DOHH2 (cell line): ENCODE measurements around the gene JOSD1.

Source experiments
- H3F3A ChIP-seq: fragments of 200-600 bp; sonication (generic), shearing (Covaris generic); 2 replicates; pipeline ENCODE4 v1.6.0; 2016; ENCODE audit warnings: antibody characterized with exemption, mild to moderate bottlenecking; ENCODE audit not compliant: control insufficient read depth, insufficient read depth
- H3K27ac ChIP-seq: fragments of 200-600 bp; sonication (generic); 2 replicates; pipeline ENCODE4 v1.5.1; 2014; ENCODE audit warnings: low read depth, mild to moderate bottlenecking, low read length, moderate library complexity
- H3K27me3 ChIP-seq: fragments of 200-600 bp; sonication (generic); 2 replicates; pipeline ENCODE4 v1.6.1; 2014; ENCODE audit warnings: mild to moderate bottlenecking, low read length, mixed read lengths; ENCODE audit not compliant: control insufficient read depth
- H3K36me3 ChIP-seq: fragments of 200-600 bp; sonication (generic); 2 replicates; pipeline ENCODE4 v1.6.1; 2014; ENCODE audit warnings: mild to moderate bottlenecking, low read length, moderate library complexity, mixed read lengths; ENCODE audit not compliant: control insufficient read depth
- H3K4me1 ChIP-seq: fragments of 200-600 bp; sonication (generic); 2 replicates; pipeline ENCODE4 v1.6.1; 2014; ENCODE audit warnings: mild to moderate bottlenecking, low read length, mixed read lengths; ENCODE audit not compliant: control insufficient read depth
- H3K4me2 ChIP-seq: fragments of 200-600 bp; sonication (generic); 2 replicates; pipeline ENCODE4 v1.6.0; 2014; ENCODE audit warnings: mild to moderate bottlenecking, low read length, moderate library complexity
- H3K4me3 ChIP-seq: fragments of 200-600 bp; sonication (generic); 2 replicates; pipeline ENCODE4 v1.5.1; 2014; ENCODE audit warnings: mild to moderate bottlenecking, low read length, mixed read lengths
- H3K79me2 ChIP-seq: fragments of 200-600 bp; sonication (generic); 2 replicates; pipeline ENCODE4 v1.6.1; 2014; ENCODE audit warnings: mild to moderate bottlenecking, low read length, mixed read lengths; ENCODE audit not compliant: control insufficient read depth
- H3K9me2 ChIP-seq: fragments of 200-600 bp; sonication (generic); replicated peaks from 2 replicates; pipeline ENCODE4 v1.6.1; 2014; ENCODE audit warnings: mild to moderate bottlenecking, low read length, mixed read lengths; ENCODE audit not compliant: control insufficient read depth
- H3K9me3 ChIP-seq: fragments of 200-600 bp; sonication (generic); 2 replicates; pipeline ENCODE4 v1.6.1; 2014; ENCODE audit warnings: antibody characterized with exemption, low read length, mixed read lengths; ENCODE audit not compliant: control insufficient read depth, insufficient read depth
- H4K20me1 ChIP-seq: fragments of 200-600 bp; sonication (generic); 2 replicates; pipeline ENCODE4 v1.6.0; 2014; ENCODE audit warnings: low read depth, mild to moderate bottlenecking, antibody characterized with exemption, low read length, moderate library complexity; ENCODE audit not compliant: control insufficient read depth, insufficient read depth
- EZH2phosphoT487 ChIP-seq: fragments of 200-600 bp; sonication (generic); IDR thresholded peaks from 2 replicates; pipeline ENCODE4 v1.6.1; 2017; ENCODE audit warnings: borderline replicate concordance, mild to moderate bottlenecking, antibody characterized with exemption, low read length, moderate library complexity, mixed read lengths
- TF ChIP-seq, protein P1 (sequence below): fragments of 200-600 bp; sonication (generic); IDR thresholded peaks from one replicate; pipeline ENCODE4 v1.5.1; 2014; ENCODE audit warnings: antibody characterized with exemption, mild to moderate bottlenecking, low read depth, low read length; ENCODE audit not compliant: poor library complexity, severe bottlenecking

The JOSD1 gene

DNA sequence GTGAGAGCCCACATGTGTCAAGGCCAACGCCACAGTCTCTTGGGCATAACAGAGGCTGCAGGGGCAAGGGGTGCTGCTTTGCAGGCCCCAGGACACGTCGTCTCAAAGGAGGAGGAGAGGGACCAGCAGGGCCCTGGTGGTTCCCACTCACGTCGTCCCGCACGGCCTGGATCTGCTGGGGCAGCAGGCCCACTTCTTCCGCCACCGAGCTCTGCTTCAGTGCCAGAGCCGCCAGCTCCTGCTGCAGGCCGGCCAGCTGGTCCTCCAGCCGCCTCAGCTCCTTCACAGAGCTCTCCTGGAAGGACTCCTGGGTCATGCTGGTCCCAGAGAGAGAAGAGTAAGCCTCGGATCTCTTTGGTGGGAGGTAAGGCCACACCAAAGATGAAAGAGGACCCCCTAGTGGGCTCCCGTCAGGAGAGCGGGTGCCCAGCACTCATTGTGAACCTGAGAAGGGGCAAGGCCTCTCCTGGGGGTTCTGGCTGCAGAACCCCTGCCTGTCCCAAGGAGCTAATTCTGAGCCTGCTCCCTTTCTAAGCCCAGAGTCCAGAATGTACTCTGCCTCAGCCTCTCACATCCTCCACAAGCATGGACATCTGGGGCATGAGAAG lies 39.5 kb upstream of the JOSD1 start:
- no peaks in the 10 kb centered on the region for H3F3A ChIP-seq
- H3K9me3 ChIP-seq: no peaks in the 10 kb centered on the region
- H4K20me1 ChIP-seq: no peaks in the 10 kb centered on the region
- H3K9me2 ChIP-seq: no peaks in the 10 kb centered on the region
- no peak overlapping the region for H3K27ac ChIP-seq
- TF ChIP-seq EZH2phosphoT487: no peak
- TF ChIP-seq, protein P1, sequence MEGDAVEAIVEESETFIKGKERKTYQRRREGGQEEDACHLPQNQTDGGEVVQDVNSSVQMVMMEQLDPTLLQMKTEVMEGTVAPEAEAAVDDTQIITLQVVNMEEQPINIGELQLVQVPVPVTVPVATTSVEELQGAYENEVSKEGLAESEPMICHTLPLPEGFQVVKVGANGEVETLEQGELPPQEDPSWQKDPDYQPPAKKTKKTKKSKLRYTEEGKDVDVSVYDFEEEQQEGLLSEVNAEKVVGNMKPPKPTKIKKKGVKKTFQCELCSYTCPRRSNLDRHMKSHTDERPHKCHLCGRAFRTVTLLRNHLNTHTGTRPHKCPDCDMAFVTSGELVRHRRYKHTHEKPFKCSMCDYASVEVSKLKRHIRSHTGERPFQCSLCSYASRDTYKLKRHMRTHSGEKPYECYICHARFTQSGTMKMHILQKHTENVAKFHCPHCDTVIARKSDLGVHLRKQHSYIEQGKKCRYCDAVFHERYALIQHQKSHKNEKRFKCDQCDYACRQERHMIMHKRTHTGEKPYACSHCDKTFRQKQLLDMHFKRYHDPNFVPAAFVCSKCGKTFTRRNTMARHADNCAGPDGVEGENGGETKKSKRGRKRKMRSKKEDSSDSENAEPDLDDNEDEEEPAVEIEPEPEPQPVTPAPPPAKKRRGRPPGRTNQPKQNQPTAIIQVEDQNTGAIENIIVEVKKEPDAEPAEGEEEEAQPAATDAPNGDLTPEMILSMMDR: no peak
- H3K79me2 ChIP-seq: no peaks in the 10 kb centered on the region
- no peak overlapping the region for H3K4me3 ChIP-seq
- H3K4me1 ChIP-seq: no peaks in the 10 kb centered on the region
- peaks cover 95% of the 10 kb centered on the region for H3K36me3 ChIP-seq
- H3K27me3 ChIP-seq: no peaks in the 10 kb centered on the region
- H3K4me2 ChIP-seq: no peak overlapping the region

DNA sequence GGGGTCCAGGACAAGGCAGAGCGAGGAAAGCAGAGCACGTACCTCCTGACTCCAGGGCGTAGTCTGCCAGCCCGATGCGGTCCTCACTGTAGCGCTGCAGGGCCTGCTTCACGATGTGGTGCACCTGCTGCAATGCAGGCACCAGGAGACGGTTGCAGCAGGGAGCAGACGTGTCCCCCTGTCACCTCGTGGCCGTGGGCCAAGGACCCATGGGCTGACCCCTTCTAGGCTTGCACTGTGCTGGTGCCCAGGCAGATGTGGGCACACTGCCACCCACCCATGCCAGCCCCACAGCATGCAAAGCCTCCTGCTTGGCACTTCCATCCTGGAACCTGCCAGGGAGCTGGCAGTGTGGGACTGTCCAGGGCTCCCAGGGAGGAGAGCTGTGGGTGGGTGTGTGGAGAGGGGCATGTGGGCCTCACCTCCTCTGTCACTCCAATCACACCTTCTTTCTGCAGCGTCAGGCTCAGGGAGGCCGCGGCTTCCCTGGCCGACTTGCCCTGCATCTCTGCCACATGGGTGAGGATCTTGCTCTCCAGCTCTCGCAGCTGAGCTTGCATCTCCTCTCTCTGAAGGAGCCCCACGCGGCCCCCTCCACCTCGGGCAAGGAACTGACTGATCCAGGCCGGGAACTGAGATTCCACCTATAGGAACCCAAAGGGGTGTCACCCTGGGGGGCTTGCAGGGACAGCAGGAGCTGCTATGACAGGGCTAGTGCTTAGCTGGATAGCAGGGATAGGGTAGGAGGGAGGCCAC lies 38.7 kb upstream of the JOSD1 start:
- H4K20me1 ChIP-seq: no peaks in the 10 kb centered on the region

DNA sequence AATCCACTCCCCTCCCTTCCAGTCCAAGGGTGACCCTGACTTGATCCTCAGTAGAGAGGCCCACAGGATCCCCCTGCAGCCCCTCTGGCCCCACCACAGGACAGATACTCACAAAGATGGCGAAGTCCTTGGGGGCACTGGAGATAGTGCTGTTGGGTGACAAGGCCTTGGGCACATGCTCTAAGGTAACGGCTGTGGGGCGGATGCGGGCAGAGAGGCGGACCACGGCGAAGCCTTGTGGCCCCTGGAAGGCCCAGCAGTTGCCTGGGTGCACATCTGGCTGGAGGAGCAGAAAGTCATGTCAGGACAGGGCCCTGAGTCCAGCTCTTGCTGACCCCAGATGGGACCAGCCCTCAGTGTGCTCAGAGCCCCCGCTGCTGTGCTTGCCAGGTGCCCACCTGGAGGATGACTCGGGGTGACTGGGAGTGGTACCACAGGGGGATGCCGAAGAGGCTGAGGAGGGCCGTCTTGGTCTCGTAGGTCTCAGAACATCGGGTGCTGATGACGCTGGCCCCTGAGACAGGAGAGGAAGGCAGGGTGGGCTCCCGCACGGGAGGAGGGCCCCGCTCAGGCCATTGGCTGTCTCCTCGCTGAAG lies 37.8 kb upstream of the JOSD1 start:
- TF ChIP-seq EZH2phosphoT487: no peak
- TF ChIP-seq, protein P1: no peak
- Histone ChIP-seq H3K9me2 (no peaks in the 10 kb centered on the region), H3K27ac (no peak overlapping the region), H3K79me2 (no peaks in the 10 kb centered on the region), H3K4me1 (no peaks in the 10 kb centered on the region), H3K9me3 (no peaks in the 10 kb centered on the region), H3K36me3 (peaks cover 98% of the 10 kb centered on the region), H4K20me1 (no peaks in the 10 kb centered on the region), H3K4me3 (no peak overlapping the region), H3K27me3 (no peaks in the 10 kb centered on the region), H3K4me2 (no peak overlapping the region), H3F3A (no peaks in the 10 kb centered on the region; the same call in 1 of the 2 replicates)

More for the DNA sequence above, 38.7 kb upstream of the JOSD1 start:
- H3K27me3 ChIP-seq: no peaks in the 10 kb centered on the region
- no peak overlapping the region for H3K4me2 ChIP-seq
- H3K4me1 ChIP-seq: no peaks in the 10 kb centered on the region
- TF ChIP-seq, protein P1: no peak
- TF ChIP-seq EZH2phosphoT487: no peak
- no peak overlapping the region for H3K27ac ChIP-seq
- peaks cover 95% of the 10 kb centered on the region for H3K36me3 ChIP-seq
- no peaks in the 10 kb centered on the region for H3K79me2 ChIP-seq
- H3K4me3 ChIP-seq: no peak overlapping the region
- no peaks in the 10 kb centered on the region for H3K9me3 ChIP-seq
- H3K9me2 ChIP-seq: no peaks in the 10 kb centered on the region
- no peaks in the 10 kb centered on the region for H3F3A ChIP-seq
